K562 (cell line): Measurements from ENCODE around the gene GCNT4. TPM values are rescaled to one million over a fixed set of nuclear protein-coding genes. Genes with fewer than 3 reads are reported as not detected.
"Not testable (repeated sequence)": the region's sequence is repeated elsewhere in the genome, so short reads cannot be mapped to it uniquely, and the experiment has no call there.

ENCODE experiments used
- ATAC-seq: fragments of 200-7000 bp; cut with Tn5 transposase; 3 replicates; pipeline ENCODE4 v1.9.1; 2020; ENCODE audit warnings: moderate library complexity
- BruUV-seq: library from RNA; stranded (reverse); fragments of 400-500 nt; replicated peaks from 2 replicates; lab custom pipeline; 2021; lab: Mats Ljungman, UMichigan
- CTCF ChIA-PET: fragments of 300-600 bp; formaldehyde crosslinking; extraction: SDS; loops from one replicate; lab custom pipeline; 2021; ENCODE audit warnings: low intra/inter-chr PET ratio; lab: Yijun Ruan, JAX
- POLR2A ChIA-PET: fragments of 300-600, 350-650 bp; sonication (Branson Sonifier 250); formaldehyde crosslinking; extraction: SDS; loops from one replicate; lab custom pipeline; 2021; ENCODE audit warnings: antibody characterized with exemption, inconsistent platforms; lab: Yijun Ruan, JAX
- DNase-seq, 4 experiments: peaks; one replicate each; pipeline versions ENCODE4 v3.0.0 to v3.0.0-alpha.2; 2011 to 2018; ENCODE audit warnings: low spot score in 3 of 4, mixed read lengths in 3 of 4; ENCODE audit errors: extremely low read depth in 1 of 4
- FAIRE-seq: peaks from 2 replicates; lab custom pipeline; 2011; peaks lifted over from hg19 to GRCh38; lab: Jason Lieb, UNC
- H2AFZ ChIP-seq: 2 replicates; pipeline ENCODE4 v1.6.0; 2011; ENCODE audit warnings: low read depth, low read length, control low read depth, inconsistent platforms
- H3K27ac ChIP-seq: fragments of 200-600 bp; 3 replicates; pipeline ENCODE4 v1.8.0; 2011; ENCODE audit warnings: low read depth, mild to moderate bottlenecking, control low read depth, inconsistent platforms, low read length, moderate library complexity, mixed read lengths; ENCODE audit errors: extremely low read depth
- H3K27me3 ChIP-seq, 2 experiments: fragments of 300-600 bp in 1 of 2; 2 replicates in 1 of 2; 3 replicates in 1 of 2; pipeline versions ENCODE4 v1.6.0 to v1.8.0; 2011; ENCODE audit warnings: inconsistent platforms in 2 of 2, low read length in 2 of 2, mild to moderate bottlenecking in 1 of 2, mixed read lengths in 1 of 2, moderate library complexity in 1 of 2; ENCODE audit not compliant: control insufficient read depth in 2 of 2, insufficient read depth in 2 of 2
- H3K36me3 ChIP-seq: fragments of 300-600 bp; 3 replicates; pipeline ENCODE4 v1.8.0; 2011; ENCODE audit warnings: mild to moderate bottlenecking, low read length, inconsistent platforms; ENCODE audit not compliant: control insufficient read depth, insufficient read depth
- H3K4me1 ChIP-seq, 2 experiments: fragments of 200-600 bp in 1 of 2; replicated peaks in 1 of 2; 2 replicates in 1 of 2; 3 replicates in 1 of 2; pipeline versions ENCODE4 v1.5.1 to v1.8.0; 2011; ENCODE audit warnings: inconsistent platforms in 2 of 2, low read length in 2 of 2, mild to moderate bottlenecking in 1 of 2, mixed read lengths in 1 of 2, moderate library complexity in 1 of 2; ENCODE audit not compliant: control insufficient read depth in 2 of 2, insufficient read depth in 2 of 2
- H3K4me2 ChIP-seq: 2 replicates; pipeline ENCODE4 v1.6.1; 2011; ENCODE audit warnings: low read length, control low read depth, inconsistent platforms, mixed read lengths; ENCODE audit not compliant: insufficient read depth
- H3K4me3 ChIP-seq: fragments of 200-600 bp; sonication (generic), shearing (Covaris generic); 2 replicates; pipeline ENCODE4 v1.5.1; 2016; ENCODE audit warnings: control low read depth, inconsistent platforms
- H3K79me2 ChIP-seq: fragments of 200-600 bp; 3 replicates; pipeline ENCODE4 v1.8.0; 2011; ENCODE audit warnings: low read length, inconsistent platforms; ENCODE audit not compliant: control insufficient read depth, insufficient read depth
- H3K9ac ChIP-seq, 2 experiments: 2 replicates each; pipeline versions ENCODE4 v1.6.0 to v1.6.1; 2011; ENCODE audit warnings: low read depth in 2 of 2, low read length in 2 of 2, control low read depth in 1 of 2, inconsistent platforms in 1 of 2, mild to moderate bottlenecking in 1 of 2, mixed read lengths in 1 of 2; ENCODE audit not compliant: insufficient read depth in 1 of 2
- H3K9me1 ChIP-seq: one replicate; pipeline ENCODE4 v1.6.0; 2011; ENCODE audit warnings: inconsistent platforms, mild to moderate bottlenecking, low read length, moderate library complexity; ENCODE audit not compliant: control insufficient read depth, insufficient read depth
- H3K9me3 ChIP-seq: replicated peaks from 2 replicates; pipeline ENCODE4 v1.5.1; 2011; ENCODE audit warnings: low read depth, low read length, inconsistent platforms; ENCODE audit not compliant: control insufficient read depth, insufficient read depth
- H4K20me1 ChIP-seq: replicated peaks from 2 replicates; pipeline ENCODE4 v1.6.1; 2011; ENCODE audit warnings: low read length, inconsistent platforms, mixed read lengths; ENCODE audit not compliant: control insufficient read depth, insufficient read depth
- JUNB ChIP-seq: fragments of 450-650 bp; formaldehyde crosslinking; conservative IDR thresholded peaks from 2 replicates; pipeline ENCODE4 v1.4.0; 2020; ENCODE audit warnings: mild to moderate bottlenecking
- SP1 ChIP-seq: sonication (generic); formaldehyde crosslinking; IDR thresholded peaks from 2 replicates; pipeline ENCODE4 v1.8.1; 2022; ENCODE audit warnings: mild to moderate bottlenecking, missing genetic modification reagents
- ZFX ChIP-seq: sonication (generic); formaldehyde crosslinking; IDR thresholded peaks from 2 replicates; pipeline ENCODE4 v1.8.0; 2022; ENCODE audit warnings: mild to moderate bottlenecking, missing genetic modification reagents, moderate library complexity
- ZNF263 ChIP-seq: sonication (generic); formaldehyde crosslinking; IDR thresholded peaks from 2 replicates; pipeline ENCODE4 v1.8.0; 2022; ENCODE audit warnings: mild to moderate bottlenecking, missing genetic modification reagents, borderline replicate concordance
- WGBS: fragments of 100-300 bp; shearing (Covaris generic); methylation state at CpG from one replicate; pipeline ENCODE4 v1.1.6; 2016; ENCODE audit warnings: low coverage, mixed read lengths; ENCODE audit not compliant: insufficient coverage; ENCODE audit errors: missing lambda C conversion rate; 5-methylcytosine and 5-hydroxymethylcytosine counted together
- in situ Hi-C: fragments of 300-500 bp; cut with MboI; formaldehyde crosslinking; loops from 4 replicates; pipeline ENCODE4 v1.15.0; 2018; ENCODE audit warnings: inconsistent platforms, mixed read lengths
- intact Hi-C: fragments of 100-400 bp; cut with micrococcal nuclease; formaldehyde crosslinking; loops from 2 replicates; pipeline ENCODE4 v1.14.2; 2022
- polyA plus RNA-seq, 8 experiments: library from polyadenylated mRNA; depleted of rRNA in 4 of 8; stranded (reverse) in 5 of 8; unstranded in 3 of 8; fragments of >200 nt; fragmentation: Nextera tagmentation in 2 of 8; fragmentation: Illumina TruSeq in 1 of 8; extraction: Ambion mirVana in 2 of 8; extraction: Trizol in 1 of 8; gene quantifications; 2 replicates each; pipeline versions ENCODE4 v1.2.1 to v1.2.3, GENCODE V29; 2011 to 2014; ENCODE audit warnings: inconsistent platforms in 1 of 8, missing spikeins in 1 of 8
- total RNA-seq, 7 experiments: library from RNA; depleted of rRNA in 6 of 7; stranded (reverse); fragments of >200 nt in 6 of 7; fragmentation: Illumina TruSeq in 2 of 7; extraction: Trizol in 2 of 7; gene quantifications; 2 replicates each; pipeline versions ENCODE4 v1.2.1 to v1.2.3, GENCODE V29; 2011 to 2021; ENCODE audit warnings: low replicate concordance in 1 of 7

The GCNT4 gene
- total and polyA plus RNA-seq, 9 of the 15 experiments (the other 6 are each of a cell fraction or from before 2014, with no cell fraction given): 0.01 TPM; not detected in 8

DNA sequence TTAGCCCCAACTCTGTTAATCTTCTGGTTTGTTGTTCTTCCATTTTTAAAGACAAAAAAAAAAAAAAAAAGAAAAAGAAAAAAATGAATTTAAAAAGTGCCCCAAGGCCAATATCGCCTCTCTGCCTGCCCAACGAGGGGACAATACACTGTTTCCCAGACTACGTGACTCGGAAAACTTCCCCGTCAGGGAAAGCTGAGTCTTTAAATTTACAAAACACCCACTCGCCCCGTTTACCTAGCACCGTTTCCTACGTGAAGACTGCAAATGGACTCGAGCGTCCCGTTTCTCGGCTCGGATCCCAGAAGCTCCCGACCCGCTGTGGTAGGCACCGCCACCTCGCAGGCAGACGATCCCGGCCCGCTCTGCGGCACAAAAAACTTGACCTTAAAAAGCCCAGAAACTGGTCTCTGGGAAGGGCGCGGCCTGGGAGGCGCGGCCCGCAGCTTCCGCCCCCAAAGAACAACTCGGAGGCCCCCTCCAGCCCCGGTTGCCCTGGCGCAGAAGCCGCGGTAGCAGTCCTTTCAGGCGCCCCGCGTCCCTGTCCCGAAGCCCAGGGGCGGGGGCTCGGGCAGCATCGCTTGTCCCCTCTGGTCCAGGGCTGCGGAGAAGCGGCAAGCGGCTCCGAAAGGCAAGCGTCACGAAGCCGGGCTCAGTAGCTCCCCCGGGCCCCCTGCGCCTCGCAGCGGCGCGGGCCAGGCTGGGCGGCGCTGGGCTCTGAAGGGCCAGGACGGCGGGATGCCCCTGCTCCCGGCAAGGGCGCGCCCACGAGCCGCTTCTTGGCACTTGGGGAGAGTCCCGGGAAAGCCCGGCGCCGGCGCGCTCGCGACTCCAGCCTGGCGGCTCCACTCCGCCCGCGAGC, at the start of gene GCNT4 (continued):
- no peak for TF ChIP-seq ZNF263 (CRISPR knock-in tag)
- TF ChIP-seq SP1 (CRISPR knock-in tag): no peak

DNA sequence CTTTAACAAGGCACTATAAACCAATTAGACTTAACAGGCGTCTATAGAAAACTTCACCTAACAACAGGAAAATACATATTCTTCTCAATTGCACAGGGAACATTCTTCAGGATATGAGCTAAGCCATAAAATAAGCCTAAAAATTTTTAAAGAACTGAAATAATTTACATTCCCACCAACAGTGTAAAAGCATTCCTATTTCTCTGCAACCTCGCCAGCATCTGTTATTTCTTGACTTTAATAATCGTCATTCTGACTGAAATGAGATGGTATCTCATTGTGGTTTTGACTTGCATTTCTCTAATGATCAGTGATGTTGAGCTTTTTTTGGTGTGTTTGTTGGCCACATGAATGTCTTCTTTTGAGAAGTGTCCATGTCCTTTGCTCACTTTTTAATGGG, 43.6 kb upstream of the GCNT4 start:
- DNase-seq, H3K4me1 ChIP-seq, H3K27ac ChIP-seq, CTCF ChIA-PET, in situ Hi-C loops, H3K4me3 ChIP-seq, intact Hi-C loops, FAIRE-seq, BruUV-seq, H3K9me3 ChIP-seq, H3K9ac ChIP-seq, H3K36me3 ChIP-seq, H3K4me2 ChIP-seq, ATAC-seq, H2AFZ ChIP-seq, POLR2A ChIA-PET, H3K9me1 ChIP-seq, H4K20me1 ChIP-seq, H3K27me3 ChIP-seq, H3K79me2 ChIP-seq: not testable (repeated sequence)
- 0% methylated on average over 3 of the region's 3 CpGs for WGBS

DNA sequence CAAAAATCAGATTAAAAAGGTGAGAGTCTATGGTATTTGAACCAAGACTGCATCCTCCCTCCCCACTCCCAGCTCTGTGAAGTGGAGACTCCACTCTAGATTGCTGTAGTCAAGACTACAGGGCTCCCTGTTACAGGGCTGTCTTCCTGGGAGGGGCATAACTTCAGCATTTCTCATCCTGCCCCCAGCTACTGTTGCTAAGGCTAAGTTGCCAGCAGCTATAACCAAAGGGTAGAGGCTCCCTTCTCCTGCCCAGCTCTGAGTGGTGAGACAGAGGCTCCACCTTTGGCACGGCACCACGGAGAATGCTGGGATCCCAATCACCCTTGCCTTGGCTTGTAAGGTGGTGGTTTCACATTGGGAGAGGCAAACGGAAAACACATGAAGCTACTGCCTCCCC, 39.2 kb upstream of the GCNT4 start:
- Histone ChIP-seq H4K20me1 (no peaks in the 10 kb centered on the region), H3K36me3 (no peaks in the 10 kb centered on the region), H3K79me2 (no peaks in the 10 kb centered on the region), H3K9me1 (no peaks in the 10 kb centered on the region), H3K9me3 (no peaks in the 10 kb centered on the region), H3K9ac (no peak overlapping the region), H2AFZ (no peak overlapping the region)
- no peak for ATAC-seq
- no TSS peak for BruUV-seq
- 3% methylated on average over 3 of the region's 3 CpGs for WGBS
- CTCF ChIA-PET: no interaction called here
- TF ChIP-seq ZFX (no peak), JUNB (CRISPR knock-in tag) (no peak)
- TF ChIP-seq, all 486 proteins: peak for 0
- POLR2A ChIA-PET: no interaction called here
- FAIRE-seq (no peak), DNase-seq (no peak)
- in situ Hi-C loops (no loop called here), intact Hi-C loops (no loop called here)
- Histone ChIP-seq H3K4me3 (no peak overlapping the region), H3K27me3 (peaks cover 0 to 6% of the 10 kb centered on the region in 2 experiments; a peak in 1 of 5 replicates), H3K4me2 (no peak overlapping the region), H3K27ac (no peak overlapping the region), H3K4me1 (no peaks in the 10 kb centered on the region)
